Measurements from ENCODE around the gene DEAF1.

Gene DEAF1

DNA sequence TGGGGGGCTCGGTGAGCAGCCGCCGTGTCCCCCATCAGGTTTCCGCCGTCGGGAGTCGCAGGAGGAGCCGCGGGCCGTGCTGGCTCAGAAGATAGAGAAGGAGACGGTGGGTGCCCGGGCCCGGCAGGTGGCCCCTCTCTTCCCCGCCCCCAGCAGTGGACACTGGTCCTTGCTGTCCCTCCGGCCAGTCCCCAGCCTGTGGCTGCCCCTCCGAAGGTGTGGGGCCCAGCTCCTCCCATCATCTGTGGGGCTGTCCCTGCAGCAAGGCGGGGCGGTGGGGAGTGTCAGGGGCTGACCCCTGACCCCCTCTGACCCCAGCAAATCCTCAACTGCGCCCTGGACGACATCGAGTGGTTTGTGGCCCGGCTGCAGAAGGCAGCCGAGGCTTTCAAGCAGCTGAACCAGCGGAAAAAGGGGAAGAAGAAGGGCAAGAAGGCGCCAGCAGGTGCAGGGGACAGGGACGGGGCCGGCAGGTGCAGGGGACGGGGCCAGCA is 26.3 kb upstream of the DEAF1 start:
- DNase-seq: no peak

DNA sequence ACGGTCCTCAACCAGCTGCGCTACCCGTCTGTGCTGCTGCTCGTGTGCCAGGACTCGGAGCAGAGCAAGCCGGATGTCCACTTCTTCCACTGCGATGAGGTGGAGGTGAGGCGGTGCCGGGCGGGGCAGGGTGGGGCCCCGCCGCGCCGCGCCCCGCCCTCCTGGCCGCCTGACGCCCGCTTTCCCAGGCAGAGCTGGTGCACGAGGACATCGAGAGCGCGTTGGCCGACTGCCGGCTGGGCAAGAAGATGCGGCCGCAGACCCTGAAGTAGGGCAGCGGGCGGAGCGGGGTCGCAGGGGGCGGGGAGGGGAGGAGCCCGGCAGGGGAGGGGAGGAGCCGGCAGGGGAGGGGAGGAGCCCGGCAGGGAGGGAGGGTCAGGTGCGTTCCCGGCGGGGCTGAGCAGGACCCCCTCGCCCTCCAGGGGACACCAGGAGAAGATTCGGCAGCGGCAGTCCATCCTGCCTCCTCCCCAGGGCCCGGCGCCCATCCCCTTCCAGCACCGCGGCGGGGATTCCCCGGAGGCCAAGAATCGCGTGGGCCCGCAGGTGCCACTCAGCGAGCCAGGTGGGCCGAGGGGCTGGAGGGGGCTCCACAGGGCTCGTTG is 25.7 kb upstream of the DEAF1 start:
- DNase-seq: no peak

DNA sequence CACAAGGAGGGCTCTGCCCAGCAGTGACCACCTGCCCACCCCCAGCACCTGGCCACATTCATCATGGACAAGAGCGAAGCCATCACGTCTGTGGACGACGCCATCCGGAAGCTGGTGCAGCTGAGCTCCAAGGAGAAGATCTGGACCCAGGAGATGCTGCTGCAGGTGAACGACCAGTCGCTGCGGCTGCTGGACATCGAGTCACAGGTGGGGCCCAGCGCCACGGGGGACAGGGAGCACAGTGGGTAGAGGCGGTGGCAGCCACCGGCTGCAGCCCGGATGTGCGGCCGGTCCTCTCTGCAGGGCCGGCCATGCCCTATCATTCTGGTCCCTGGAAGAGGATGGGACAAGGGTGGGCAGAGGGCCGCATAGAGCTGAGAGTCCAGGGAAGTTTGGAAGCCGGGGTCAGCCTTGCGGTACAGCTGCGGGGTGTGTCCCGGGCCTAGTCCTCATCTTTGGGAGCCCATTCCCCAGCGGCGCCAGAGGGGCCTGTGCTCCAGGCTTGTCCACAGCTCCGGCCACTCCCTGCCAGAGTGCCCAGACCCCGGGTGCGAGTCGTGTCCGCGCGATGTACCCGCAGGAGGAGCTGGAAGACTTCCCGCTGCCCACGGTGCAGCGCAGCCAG is 25.1 kb upstream of the DEAF1 start:
- DNase-seq: no peak

DNA sequence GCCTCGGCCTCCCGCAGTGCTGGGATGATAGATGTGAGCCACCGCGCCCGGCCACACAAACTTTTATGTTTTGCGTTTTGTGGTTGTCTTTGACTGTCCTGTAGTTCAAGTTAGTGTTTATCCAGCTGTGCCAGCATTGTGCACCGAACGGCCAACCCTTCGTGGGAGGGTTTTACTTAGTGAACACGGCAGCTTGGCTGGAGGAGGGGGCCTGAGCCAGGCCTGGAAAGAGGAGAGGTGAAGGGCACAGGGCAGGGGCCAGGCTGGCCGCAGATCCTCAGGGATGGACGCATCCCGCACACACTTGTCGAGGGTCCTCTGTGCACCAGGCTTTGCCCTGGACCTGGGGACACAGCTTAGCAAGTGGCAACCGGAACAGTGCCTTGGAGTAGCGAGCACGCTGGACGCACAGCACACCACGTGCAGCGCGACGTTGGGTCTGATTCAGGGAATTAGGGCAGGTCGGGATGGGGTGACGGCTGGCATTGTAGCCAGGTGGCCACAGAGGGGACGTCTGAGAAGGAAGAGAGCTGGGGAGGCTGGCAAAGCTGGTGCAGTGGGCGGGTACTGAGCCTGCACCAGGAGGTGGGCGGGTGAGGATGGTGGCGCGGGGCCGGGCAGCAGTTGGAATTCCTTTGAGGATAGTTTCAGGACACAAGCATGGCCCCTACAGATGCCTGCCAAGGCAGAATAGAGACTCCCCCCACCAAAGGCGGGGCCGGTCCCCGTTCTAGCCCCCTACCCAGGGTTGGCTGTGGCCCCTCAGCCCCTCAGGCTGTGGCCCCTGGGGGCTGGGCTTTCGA is 24.4 kb upstream of the DEAF1 start:
- no peak for DNase-seq

DNA sequence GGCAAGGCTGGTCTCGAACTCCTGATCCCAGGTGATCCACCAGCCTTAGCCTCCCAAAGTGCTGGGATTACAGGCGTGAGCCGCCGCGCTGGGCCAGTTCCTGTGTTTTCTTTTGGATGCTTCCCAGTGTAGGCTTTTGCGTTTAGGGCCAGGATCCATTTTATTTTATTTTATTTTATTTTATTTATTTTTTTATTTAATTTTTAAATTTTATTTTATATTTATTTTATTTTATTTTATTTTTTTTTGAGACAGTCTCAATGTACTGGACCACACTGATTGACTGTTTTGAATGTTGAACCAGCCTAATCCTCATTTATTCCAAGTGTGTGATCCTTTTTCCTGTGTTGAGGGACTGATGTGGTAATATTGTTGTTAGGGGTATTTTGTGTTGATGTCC is 19.4 kb upstream of the DEAF1 start:
- DNase-seq: no peak

DNA sequence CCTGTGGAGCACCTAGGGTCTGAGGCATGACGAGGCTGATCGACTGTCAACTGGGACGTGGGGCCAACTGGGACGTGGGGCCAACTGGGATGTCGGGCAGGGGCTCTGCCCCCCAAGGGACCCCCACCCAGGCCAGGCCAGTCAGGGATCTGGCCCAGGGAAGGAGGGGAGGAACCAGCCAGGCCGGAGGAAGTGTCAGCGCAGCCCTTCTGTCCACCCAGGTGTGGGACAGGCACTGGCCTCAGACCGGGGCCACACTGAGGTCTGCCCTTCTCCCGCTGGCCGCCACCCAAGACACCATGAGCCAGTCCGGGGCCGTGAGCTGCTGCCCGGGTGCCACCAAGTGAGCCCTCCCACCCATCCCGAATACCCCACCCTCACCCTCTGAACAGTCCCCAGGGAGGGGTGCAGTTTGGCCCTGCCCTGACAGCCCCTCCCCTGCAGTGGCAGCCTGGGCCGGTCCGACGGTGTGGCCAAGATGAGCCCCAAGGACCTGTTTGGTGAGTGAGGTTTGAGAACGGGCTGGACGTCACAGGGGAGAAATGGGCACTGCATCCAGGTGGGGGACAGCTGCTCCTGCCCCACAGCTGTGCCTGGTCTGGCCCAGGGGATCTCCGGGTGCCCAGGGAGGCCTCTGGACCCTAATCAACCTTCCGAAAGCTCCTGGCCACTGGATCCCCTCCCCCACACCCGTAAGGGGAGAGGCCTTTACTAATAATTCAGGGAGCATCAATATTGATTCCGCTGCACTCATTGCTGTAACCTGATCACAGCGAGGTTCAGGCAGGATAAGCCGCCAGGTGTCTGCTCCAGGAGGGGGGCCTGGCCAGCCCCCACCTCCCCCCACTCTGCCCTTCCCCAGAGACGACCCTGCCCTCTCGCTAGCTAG is 14.3 kb upstream of the DEAF1 start:
- DNase-seq: no peak

DNA sequence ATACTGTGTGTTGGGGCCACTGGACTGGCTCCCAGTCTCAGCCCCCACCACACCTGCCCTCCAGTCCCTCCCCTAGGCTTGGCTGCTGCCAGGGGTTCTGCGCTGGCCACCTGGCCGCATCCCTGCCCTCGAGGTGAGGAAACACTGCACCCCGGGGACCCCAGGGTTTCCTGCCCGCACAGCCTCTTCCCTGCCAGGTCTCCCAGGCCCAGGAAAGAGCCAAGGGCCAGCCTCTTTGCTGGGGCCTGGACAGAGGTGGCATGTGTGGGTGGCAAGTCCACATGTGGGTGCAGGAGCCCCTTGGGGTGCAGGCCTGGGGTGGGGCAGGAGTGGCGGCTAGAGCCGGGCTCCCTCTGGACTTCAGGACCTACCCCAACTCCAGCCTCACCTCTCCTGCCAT is 13.5 kb upstream of the DEAF1 start:
- DNase-seq: no peak

DNA sequence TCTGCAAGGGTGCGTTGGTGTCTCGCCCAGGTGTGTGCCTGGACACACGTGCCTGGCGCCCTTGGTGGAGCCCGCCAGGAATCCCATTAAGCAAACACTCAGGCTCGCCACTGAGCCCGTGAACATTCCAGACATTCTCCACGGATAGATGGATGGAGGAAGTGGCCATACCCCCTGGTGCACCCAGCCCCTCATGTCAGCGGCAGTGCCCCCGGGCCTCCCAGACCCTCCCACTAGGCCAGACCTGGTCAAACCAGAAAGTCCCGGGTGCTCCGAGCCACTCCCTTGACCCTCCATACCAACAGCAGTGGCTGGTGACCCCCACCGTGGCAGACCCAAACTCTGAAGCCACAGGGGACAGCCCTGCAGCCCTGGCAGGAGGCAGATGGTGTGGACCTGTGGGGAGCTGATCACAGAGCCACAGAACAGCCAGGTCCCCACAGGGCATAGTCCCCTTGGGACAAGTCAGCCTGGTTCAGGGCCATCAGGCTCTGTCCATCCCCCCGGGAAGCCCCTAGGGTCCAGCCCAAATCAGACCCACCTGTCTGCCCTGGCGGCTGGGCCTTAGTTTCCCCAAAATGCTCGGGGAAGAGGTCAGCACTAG is 12.9 kb upstream of the DEAF1 start:
- no peak for DNase-seq

DNA sequence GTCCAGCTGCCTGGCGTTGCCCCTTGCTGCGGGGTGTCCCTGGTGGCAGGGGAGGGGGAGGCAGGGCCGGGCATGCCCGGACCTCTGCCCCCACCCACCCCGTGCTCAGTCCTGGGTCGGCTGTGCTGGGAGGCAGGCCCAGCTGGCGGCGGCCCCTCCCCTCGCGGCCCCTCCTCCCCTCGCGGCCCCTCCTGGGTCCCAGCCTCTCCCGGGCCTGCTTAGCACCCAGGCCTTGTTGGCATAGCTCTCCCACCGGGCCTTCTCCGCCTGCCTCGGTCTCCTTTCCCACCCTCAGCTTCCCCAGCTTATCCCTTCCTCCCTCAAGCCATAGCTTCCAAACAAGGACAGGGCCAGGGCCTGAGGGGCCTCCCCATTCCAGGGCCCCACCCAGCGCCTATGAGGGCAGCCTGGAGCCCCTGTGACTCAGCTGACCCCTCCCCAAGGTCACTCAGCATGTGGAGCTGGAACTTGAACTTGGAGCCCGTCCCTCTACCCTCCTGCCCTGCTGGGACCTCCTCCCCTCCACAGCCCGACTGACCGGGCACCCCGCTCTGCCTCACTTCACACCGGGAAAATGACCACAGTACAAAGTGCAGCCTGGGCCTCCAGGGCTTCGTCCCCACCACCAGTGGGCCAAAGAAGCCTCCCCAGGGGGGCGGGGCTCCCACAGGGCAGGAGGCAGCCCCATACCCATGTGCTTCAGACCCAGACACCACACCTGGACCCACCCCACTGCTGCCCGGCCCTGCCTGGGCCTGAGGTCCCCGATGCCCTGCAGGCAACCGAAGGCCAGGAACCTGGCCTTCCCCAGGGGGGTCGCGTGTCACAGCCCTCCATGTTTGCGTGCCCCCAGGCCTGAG is 12.2 kb upstream of the DEAF1 start:
- no peak for DNase-seq

DNA sequence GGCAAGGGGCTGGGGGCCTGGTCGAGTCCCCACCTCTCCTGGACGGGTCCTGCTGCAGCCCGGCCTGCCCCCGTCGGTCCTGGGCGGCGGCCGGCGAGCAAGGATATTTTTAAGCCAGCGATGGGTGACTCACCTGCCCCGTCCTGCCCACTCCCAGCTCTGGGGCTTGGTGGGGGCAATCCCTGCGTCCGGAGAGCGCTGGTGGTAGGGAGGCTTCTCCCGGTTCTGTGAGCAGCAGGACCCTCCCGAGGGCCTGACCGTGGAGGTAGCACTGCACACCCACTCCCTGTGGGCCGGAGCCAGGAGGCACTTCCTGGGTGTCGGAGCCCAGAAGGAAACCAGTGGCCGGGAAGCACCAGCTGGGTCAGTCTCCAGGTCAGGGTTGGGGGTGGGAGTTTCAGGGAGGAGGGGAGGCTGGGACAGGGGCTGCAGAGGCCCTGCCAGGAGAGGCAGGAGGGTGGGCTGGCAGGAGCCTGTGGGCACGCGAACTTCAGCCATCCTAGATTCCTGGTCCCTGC is 11.5 kb upstream of the DEAF1 start:
- DNase-seq: no peak

DNA sequence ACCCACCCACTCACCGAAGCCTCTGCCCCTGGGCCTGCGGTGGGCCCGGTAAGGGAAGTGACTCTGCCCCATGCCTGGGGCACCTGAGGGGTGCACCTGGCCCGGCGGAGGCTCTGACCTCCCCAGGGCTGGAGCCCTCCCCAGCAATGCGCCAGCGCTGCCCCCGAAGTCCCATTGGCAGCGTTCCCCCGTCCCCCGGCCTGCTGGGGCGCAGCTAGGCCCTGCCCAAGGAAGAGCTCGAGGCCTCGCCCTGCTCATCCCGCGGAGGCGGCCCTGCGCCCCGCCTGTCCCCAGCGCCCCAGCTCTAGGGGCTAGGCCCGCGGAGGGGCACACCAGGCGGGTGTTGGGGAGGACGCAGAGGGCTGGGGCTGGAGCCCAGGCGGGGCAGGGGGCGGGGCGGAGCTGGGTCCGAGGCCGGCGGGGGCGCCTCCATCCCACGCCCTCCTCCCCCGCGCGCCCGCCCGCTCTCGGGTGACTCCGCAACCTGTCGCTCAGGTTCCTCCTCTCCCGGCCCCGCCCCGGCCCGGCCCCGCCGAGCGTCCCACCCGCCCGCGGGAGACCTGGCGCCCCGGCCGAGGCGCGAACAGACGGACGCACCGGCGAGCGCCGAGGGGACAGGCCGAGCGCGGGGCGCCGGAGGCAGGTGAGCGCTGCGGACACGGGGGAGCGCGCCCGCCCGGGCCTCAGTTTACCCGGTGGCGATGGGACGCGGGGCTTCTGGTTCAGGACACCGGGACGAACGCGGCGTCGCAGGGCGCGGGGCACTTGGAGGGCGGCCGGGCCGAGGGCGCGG is 10.8 kb upstream of the DEAF1 start, which contains the start of gene EPS8L2:
TSS of gene EPS8L2 (plus strand) at position 586 of the 793 bp plus-strand sequence. CDS start 3,177 bp downstream, outside the sequence.
- no peak for DNase-seq

DNA sequence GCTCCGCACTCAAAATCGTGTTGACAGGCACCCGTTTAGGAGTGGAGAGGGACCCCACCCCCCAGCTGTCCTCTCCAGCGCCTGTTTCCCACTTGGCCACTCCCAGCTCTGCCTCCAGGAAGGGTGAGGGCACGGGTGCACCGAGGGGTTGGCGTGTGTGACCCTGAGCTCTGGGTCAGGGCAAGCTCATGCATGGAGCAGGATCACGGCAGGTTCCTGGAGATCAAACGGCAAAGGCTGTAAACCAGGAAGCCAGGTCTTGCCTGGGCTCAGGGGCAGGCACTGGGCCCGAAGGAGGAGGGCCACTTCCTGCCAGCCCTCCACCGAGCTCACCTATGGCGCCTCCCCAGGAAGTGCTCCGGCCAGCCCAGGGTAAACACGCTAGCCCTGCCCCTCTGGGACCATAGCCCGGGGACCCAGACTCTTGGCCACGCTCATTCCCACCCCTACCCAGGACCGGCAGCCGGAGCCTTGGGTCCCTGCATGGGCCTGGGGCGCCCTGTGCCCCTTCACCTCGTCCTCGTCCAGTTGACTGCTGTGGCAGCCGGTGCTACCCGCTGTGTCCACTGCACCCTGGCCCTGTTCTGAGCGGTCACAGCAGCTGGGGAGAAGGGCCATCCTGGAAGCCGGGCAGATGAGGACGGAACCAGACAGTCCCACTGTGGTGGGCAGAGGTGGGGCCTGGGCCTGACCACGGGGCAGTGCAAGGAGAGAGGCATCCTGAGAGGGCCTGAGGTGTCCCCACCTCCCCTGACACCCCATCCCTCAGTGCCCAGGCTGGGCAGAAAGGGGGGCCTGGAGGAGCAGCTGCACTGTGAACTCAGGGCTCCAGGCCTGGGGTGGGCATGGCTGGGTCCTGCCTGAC is 10.0 kb upstream of the DEAF1 start:
- DNase-seq: no peak

DNA sequence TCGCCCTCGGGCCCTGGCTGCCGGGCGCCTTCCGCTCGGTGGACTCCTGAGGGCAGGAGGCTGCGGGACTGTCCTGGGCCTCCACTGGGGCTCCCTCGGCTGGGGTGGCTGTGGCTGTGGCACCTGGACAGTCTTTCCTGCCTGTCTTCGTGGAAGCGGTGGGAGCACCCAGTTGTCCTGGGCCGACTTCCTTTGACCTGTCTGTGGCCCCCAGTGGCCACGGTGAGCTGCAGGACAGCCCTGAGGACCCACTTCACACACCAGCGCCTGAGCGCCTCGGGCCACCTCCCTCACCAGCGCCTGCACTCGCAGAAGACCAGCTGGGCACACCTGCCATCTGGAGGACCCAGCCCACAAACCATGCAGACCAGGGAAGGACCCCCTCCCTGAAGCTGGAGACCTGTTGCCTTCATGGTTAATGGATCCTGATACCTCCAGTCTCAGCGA is 9.2 kb upstream of the DEAF1 start:
- no peak for DNase-seq

DNA sequence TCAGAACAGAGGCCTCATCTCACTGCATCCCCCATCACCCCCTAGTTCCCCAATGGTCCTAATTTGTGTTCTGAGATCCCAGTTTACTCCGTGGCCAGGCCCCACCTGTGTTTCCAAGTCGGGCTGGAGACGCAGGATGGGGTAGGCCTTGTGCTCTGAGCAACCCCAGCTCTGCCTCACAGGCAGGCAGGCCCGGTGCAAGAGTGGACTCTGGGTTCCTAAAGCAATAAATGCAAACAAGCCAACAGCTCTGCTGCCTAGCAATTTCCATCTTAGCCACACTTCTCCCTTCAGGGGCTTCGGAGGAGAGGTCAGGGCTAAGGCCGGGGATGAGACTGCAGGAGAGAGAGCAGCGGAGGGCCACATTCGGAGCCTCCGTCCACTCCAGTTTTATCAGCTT is 8.5 kb upstream of the DEAF1 start:
- DNase-seq: no peak

DNA sequence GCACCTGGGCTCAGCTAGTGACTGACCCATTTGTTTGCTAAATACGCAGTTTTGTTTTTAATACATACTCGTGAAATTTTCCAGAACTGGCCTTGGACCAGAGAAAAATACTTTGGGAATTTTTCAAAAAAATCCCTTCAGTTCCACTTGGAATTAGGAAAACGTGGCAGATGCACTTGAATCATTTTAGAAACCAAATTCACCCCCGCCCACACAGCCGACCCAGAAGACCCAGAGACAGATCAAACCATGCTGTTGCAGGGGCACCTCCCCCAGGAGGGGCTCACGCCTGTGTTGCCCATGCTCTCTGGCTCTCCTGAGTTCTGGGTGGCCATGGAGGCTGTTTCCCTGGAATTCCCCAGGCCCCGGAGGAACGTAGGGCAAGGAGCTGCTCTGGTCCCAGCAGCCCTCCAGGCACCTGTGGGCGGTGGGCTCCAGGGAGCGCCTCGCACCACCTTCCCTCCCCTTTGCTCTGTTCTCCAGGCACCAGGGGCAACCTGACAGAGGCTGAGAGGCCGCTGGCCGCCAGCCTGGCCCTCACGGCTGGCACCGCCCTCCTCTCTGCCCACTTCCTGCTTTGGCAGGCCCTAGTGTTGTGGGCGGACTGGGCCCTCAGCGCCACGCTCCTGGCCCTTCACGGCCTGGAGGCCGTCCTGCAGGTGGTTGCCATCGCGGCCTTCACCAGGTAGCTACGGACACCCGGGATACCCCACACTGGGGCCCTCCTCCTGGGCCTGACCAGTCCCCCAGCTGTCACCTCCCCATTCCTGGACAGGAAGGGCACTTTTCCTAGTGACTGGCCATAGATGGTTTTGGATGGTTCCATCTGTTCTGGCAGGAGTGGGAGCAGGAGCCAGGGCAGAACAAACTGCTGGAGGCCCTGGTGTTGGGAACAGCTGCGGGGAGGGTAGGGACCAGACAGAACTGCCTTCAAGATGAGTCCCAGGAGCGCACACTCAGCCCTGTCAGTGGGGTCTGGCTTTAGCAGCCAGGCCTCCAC is 7.7 kb upstream of the DEAF1 start:
- no peak for DNase-seq

DNA sequence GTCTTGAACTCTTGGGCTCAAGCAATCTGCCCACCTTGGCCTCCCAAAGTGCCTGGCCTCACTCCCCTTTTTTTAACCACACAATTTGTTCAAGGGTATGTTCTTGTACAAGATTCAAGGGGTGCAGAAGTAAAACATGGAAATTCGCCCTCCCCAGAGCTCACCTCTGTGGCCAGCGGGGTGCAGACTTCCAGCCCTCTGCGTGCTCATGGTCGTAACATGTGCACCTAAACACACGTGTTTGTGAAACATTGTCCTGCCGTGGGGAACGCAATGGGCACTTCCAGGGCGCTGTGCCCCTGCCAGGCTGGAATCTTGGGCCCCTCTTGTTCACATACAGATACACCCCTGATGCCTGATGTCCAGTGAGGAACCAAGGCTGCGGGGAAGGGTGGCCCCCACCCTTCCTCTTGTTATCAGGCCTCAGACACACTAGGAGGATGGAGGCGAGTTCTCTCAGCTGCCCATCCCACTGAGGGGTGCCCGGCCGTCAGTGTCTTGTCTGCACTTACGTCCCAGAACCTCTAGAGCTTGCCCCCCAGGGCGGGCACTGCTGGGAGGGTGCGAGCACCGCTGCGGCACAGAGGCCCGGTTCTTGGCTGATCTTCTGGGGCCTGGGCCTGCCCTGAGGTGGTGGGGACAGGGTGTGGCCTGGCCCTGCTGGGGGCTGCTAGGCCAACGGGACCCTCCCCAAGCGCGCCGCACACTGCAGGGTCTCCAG is 6.9 kb upstream of the DEAF1 start:
- no peak for DNase-seq

DNA sequence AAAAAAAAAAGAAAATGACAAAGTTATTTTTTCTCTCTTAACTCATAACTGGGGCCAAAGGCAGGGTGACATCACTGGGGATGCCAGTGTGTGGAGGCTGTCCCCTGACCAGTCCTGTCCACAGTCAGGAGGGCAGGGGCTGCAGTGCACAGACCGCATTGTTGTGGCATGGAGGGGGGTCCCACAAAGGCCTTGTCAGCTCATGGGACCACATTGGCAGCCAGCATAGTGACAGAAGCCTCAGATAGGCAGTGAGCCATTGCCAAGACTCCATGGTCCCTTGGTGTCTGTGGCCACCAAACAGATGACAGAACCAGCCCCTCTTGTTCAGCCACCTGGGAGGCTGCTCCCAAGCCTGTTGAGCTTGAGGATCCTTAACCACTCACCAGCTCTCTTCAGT is 4.7 kb upstream of the DEAF1 start:
- DNase-seq: no peak
